Pulmonary artery endothelial cell (primary cell): Measurements from ENCODE around the gene GDAP1L1. TPM values are rescaled to one million over a fixed set of nuclear protein-coding genes. Genes with fewer than 3 reads are reported as not detected.
"Not testable (repeated sequence)": the region's sequence is repeated elsewhere in the genome, so short reads cannot be mapped to it uniquely, and the experiment has no call there.

Experiments
- DNase-seq: peaks from one replicate; pipeline ENCODE4 v3.0.0-alpha.2; 2011; ENCODE audit warnings: low read depth, low spot score
- total RNA-seq: library from RNA; depleted of rRNA; stranded (reverse); fragments of >200 nt; gene quantifications from 2 replicates; pipeline ENCODE4 v1.2.3, GENCODE V29; 2014

Gene GDAP1L1
- total RNA-seq, 1 donor from 2014 or later, result not detected

DNA sequence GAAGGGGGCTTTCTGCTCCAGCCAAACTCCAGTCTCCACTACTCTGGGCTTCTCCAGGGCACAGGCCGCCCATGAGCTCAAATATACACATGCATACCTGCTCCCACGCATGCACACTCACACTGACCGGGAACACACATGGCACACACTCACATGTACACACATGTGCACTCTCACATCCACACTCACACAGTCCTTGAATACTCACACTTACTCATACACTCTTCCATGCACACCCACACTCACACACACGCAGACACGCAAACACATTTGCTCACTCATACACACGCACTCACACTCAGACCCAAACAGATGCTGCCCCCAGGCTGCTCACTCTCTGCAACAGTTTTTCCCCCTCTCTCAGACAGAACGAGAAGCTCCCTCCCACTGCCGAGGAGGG, 7.0 kb downstream of the GDAP1L1 start:
- DNase-seq, result no peak

DNA sequence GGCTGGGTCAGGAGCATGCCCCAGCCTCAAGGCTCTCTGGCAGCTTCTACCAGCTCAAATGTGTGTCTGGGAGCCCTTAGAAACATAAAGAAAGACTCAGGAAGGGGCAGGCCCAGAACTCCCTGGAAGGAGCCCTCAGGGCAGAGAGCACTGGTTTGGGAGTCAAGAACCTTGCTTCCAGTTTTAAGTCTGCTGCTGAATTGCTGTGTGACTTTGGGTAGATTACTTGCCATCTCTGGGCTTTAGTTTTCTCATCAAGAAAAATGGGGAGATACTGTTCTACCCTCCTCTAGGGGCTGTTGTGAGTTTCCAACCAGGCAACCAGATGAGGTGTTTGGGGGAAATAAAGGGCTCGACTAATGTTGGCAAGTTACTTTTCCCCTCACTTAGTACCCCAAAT, 8.8 kb downstream of the GDAP1L1 start:
- no peak for DNase-seq

DNA sequence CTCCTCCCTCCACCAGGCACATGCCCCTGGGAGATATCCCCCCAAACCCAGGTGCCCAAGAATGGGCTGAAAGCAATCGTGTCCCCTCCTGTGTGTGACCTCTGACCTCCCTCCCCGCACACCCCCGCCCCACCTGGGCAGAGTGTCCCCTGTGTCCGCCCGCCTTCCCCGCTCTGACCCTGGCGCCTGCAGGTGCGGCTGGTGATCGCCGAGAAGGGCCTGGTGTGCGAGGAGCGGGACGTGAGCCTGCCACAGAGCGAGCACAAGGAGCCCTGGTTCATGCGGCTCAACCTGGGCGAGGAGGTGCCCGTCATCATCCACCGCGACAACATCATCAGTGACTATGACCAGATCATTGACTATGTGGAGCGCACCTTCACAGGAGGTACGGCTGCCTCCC, 9.9 kb downstream of the GDAP1L1 start:
- DNase-seq, result no peak

DNA sequence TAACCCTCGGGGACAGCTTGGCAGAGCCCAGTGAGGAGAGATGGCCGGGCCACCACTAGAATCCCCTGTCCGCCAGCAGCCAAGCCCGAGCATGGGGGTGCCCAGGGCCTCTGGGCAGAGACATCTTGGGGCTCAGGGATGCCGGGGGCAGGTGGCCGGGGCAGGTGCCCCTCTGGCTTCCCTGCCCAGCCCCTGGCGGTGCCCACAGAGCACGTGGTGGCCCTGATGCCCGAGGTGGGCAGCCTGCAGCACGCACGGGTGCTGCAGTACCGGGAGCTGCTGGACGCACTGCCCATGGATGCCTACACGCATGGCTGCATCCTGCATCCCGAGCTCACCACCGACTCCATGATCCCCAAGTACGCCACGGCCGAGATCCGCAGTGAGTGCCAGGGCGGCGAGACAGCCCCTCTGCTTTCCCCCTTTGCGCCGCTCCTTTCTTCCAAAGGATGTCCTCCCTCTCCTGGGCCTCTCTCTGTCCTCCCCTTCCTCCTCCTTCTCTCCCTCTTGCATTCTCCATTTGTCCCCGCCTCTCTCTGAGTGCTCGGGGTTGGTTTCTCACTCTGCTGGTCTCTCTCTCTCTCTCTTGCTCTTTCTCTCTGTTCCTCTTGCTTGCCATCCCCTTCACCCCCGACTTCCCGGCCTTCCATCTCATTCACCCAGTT, 11.2 kb downstream of the GDAP1L1 start:
- no peak for DNase-seq

DNA sequence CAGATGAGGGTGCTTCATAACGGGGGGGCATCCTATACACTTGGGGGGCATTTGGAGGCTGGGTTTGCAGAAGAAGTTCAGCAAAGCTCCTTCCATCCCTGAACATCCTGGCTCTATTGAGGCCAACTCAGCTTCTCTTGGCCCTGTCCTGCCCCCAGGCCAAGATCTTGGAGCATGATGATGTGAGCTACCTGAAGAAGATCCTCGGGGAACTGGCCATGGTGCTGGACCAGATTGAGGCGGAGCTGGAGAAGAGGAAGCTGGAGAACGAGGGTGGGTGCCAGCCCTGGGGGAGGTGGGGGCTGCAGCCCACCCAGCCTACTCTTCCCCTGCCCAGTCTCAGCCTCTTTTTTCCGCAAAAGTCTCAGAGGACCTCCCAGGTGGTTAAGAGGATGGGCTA, 17.2 kb downstream of the GDAP1L1 start:
- DNase-seq, result no peak

DNA sequence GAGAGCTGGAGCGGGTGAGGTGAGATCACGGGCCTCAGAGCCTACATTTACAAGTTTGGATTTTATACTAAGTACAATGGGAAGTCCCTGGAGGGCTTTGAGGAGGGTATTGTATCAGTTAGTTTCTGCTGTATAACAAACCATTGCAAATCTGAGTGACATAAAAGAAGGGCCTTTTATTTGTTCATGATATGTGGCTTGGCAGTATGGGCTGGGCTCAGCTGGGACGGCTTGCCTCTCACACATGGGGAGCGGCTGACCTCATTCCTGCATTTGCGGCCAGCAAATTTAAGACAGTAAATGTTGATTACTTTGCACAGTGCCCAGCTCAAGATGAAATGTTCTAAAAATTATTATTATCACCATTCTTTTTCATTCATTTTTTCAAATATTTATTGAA, 21.7 kb downstream of the GDAP1L1 start:
- no peak for DNase-seq

DNA sequence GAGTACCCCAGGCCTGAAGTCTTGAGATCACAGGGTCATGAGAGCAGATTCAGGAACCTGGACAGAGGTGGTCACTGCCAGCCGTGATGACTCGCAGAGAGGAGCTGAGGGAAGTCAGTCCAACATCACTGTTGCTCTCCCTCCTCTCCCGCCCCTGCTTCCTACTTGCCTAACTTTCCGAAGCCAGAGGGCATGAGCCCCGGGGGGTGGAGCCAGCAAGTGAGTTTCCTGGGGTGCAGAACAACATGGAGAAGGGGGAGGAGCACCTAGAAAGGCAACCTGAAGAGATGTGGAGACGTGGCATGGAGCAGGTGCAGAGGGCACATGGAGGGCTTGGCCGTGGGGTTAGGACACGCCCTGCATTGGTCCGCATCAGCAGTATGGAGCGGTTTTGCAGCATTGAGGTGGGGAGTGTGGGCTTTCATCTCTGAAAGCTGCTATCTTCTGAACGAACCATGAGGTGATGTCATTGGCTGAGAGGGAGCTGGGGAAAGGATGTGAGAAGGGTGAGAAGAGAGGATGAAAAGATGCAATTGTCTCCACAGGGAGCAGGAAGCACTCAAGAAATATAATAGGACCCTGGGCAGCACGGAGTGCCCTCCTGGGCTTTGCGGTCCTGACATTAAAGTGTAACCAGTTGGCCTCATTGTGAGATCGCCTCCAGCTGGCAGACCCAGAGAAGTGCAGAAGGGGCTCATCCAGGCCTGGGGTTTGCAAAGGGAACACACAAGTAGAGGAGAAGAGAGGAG, 25.0 kb downstream of the GDAP1L1 start:
- DNase-seq, result no peak

DNA sequence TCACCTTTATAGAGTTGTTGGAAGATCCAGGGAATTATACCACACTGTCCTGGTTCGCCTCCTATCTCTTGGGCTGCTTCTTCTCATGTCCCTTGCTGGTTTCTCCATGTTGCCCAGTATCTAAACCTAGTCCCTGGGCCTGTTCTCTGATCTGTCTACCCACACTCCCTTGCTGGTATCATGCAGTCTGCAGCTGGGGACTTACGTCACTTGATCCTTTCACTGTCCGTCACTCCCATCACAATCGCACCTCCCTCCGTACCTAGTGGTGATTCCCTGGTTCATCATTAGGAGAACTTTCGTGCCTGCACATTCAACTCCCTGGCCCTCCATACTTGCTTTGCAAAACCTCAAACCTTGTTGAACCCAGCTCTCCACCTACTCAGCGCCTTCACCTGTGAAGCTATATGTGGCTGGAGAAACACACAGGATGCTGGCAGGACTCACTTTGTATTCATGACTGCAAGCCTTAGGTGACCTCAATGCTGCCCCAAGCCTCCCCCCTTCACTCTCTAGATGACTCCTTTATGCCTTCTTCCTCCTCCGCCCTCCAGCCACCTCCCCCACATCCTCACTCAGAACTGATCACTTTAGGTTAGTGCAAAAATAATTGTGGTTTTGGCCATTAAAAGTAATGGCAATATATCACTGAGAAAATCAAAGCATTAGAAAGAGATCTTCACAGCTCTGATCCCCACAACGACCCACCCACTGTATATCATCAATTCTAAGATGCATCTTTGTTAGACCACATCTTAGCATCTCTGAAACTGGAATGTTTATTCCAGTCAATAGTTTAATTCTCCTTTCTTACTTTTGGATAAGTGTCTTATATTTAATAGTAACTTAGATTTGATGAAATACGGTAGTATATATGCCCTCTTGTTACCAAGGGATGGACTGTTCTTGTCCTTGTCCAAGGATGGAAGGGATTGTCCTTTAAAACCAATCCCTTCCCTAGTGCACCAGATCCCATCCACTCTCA, 26.4 kb downstream of the GDAP1L1 start:
- DNase-seq, result no peak

DNA sequence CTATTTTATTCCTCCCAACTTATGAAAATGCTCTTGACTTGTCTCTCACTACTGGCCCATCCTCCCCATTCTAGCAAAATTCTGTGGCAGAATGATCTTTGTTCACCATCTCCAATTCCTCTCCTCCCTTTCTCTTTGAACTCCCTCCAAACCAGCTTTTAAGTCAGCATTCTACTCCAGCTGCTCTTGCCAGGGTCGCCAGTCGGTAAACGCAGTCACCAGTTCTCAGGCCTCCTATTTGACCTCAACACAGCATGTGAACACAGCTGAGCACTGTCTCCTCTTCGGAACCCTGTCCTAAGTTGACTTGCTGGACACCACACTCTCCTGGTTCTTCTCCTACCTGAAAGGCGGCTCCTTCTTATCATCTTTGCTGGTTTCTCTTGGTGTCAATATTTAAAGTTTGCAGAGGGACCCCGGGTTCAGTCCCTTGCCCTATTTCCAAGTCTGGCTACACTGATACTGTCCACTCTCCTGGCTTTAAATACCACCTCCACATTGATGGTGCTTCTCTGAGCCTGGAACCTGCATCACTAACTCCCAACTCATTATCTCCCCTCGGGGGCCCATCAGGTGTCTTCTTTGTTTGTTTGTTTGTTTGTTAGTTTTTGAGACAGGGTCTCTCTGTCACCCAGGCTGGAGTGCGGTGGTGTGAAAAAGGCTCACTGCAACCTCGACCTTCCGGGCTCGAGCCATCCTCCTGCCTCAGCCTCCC, 27.4 kb downstream of the GDAP1L1 start:
- no peak for DNase-seq

DNA sequence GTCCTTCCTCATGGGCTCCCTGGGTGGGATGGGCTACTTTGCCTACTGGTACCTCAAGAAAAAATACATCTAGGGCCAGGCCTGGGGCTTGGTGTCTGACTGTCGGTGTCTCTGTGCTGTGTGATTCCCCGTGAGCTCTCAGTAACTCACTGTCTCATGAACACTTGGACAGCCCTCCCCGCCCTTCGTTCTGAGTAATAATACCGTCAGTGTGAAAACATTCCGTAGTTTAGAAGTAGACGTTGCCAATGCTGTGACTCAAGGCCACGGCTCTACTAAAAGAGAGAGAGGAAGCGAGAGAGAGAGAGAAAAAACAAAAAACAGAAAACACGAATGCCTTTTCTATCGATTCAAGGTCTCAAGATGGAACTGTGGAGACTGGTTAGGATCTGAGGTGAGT, 32.1 kb downstream of the GDAP1L1 start:
- DNase-seq, result no peak

DNA sequence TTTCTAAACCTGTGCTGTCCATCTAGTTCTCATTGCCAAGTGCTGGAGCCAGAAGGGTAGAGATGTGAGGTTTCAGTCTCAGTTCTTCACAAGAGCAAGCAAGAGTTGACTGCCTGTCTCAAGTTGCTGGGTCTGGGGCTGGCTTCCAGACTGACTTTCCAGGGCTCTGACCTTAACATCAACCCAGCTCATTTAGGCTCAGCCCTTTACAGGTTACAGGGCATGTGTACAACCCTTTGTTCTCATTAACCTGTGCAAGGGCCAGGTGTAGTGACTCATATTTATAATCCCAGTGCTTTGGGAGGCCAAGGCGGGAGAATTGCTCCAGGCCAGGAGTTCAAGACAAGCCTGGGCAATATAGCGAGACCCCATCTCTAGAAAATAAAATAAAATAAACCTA, 33.3 kb downstream of the GDAP1L1 start:
- no peak for DNase-seq

DNA sequence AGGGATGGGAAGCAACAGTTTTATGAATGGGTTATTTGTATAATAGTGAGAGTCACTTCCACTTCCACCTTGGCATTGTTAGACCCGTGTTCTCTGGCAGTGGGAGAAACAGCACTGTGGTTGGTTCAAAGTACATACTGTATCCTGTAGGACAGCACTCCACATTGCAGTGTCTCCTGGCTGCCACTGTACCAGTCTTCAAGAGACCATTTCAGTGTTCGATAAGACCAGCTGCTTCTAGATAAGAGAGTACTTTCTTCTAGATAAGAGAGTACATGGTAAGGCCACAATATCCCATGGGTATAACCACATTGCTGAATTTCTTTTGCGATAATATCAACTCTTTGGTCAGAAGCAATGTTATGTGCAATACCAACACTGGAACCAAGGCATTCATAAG, 35.1 kb downstream of the GDAP1L1 start:
- DNase-seq, result no peak

DNA sequence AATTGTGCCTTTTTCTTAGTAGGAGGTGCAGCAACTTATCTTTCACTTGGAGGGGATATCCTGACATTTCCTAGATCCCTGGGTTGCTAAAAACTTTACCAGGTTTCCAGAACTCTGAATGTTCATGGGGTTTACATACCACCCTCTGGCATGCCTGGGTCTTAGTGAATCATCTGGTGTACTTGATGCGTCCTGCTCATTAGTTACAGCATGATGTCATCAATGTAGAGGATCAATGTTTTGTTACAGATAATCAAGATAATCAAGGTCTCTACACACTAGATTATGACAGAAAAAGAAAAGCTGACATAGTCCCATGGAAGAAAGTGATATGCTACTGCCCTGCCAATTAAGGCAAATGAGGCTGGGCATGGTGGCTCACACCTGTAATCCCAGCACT, 36.9 kb downstream of the GDAP1L1 start:
- no peak for DNase-seq

DNA sequence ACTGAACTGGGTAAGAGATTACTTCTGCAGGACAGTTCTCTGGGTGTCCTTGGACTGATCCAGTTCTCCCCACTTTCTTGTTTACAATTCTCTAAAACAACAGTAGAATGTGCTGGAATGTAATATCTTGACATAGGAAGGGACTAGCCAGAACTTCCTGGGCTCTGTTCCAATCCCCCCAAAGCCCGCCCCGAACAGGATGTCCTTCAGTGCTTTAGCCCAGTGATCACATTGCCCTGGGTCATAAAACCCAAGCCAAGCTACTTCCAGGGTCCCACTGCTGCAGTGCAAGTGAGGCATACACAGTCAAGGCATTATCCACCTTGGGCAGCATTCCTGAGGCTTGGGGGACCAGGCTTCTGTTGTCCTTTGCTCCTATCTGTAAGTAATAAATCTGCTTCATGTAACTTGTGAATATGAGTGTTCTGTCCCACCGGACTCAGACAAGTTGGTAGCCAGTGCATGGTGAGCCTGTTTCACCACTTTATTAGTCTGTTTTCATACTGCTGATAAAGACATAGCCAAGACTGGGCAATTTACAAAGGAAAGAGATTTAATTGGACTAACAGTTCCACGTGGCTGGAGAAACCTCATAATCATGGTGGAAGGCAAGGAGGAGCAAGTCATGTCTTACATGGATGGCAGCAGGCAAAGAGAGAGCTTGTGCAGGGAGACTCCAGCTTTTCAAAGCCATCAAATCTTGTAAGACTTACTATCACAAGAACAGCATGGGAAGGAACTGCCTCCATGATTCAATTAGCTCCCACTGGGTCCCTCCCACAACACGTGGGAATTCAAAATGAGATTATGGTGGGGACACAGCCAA, 40.4 kb downstream of the GDAP1L1 start:
- no peak for DNase-seq

DNA sequence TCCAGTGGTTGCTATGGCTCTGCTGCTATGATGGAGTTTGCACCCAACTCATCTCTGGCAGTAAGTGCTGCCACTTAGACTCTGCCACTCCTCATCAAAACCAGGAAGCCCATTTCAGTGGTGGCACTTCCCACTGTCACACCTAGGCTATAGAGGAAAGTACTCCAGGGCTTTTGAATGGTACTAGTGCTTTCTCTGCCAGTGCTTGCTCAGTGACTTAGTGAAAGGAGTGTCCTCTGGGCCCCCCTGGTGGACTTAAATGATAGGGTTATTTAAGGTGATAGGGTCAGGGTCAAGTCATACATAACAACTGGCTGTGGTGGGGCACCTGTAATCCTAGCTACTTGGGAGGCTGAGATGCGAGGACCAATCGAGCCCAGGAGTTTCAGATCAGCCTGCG, 41.1 kb downstream of the GDAP1L1 start:
- no peak for DNase-seq

DNA sequence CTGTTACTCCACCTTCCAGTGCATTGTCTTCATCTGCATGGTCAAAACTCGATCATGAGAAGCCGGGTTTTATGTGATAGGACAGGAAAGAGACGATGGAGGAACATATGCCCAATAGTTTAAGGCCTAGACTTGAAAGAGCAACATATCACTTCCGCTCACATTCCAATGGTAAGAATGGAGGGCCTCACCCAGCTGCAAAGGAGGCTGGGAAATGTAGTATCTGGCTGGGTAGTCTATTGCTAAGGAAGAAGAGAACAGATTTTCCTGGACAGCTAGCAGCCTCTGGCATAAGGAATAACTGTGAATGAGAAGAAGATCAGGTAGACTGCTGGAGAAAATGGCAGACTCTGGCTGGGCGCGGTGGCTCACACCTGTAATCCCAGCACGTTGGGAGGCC, 44.6 kb downstream of the GDAP1L1 start:
- DNase-seq, result no peak

DNA sequence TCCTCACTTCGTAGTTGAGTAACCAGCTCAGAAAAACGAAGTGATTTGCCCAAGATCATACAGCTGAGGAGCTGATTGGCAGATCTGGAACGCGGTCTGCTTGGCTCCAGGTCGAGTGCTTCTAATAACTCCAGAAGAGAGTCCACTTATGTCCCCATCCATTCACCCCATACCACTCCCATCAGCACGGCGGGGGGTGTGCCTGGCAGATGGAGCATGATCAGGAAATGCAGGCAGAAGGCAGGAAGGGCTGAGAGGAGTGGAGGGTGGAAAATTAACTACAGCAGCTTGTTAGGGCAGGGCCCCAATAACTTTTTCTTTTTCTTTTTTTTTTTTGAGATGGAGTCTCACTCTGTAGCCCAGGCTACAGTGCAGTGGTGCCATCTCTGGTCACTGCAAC, 48.9 kb downstream of the GDAP1L1 start:
- DNase-seq, result no peak

DNA sequence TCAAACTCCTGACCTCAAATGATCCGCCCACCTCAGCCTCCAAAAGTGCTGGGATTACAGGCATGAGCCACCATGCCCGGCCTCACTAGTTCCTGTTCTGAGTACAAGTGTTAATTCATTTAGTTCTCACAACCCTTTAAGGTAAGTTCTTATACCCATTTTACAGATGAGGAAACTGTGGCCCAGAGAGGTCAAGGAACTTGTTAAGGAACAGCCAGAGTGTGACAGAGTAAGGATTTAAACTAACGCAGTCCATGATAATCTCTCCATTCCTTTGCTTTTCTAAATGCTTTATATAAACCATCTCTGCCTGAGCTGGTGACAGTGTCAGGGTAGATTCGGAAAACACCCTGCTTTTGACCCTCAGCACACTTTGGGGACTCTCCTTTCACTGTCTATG, 50.6 kb downstream of the GDAP1L1 start:
- no peak for DNase-seq

DNA sequence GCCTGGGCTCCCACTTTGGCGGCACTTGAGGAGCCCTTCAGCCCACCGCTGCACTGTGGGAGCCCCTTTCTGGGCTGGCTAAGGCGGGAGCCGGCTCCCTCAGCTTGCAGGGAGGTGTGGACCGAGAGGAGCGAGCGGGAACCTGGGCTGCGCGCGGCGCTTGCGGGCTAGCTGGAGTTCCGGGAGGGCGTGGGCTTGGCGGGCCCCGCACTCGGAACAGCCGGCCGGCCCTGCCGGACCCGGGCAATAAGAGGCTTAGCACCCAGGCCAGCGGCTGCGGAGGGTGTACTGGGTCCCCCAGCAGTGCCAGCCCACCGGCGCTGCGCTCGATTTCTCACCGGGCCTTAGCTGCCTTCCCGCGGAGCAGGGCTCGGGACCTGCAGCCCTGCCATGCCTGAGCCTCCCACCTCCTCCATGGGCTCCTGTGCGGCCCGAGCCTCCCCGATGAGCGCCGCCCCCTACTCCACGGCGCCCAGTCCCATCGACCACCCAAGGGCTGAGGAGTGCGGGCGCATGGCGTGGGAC, 52.0 kb downstream of the GDAP1L1 start:
- not testable (repeated sequence) for DNase-seq

DNA sequence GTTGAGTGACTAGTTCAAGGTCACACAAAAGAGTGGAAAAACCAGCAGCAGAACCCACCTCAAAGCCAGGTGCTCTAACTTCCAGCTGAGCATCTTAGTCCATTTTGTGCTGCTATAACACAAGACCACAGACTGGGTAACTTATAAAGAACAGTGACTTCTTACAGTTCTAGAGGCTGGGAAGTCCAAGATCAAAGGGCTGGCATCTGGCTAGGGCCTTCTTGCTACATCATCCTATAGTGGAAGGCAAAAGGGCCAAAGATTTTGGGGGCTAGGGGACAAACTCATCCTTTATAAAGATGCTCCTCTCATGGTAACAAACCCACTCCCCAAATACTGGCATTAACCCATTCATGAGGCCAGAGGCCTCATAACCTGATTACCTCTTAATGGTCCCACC, 54.2 kb downstream of the GDAP1L1 start:
- DNase-seq, result no peak
